H1 (cell line): Measurements from ENCODE around the gene CTIF. TPM values are rescaled to one million over a fixed set of nuclear protein-coding genes. Genes with fewer than 3 reads are reported as not detected.

ENCODE experiments used
- CTCF ChIA-PET: fragments of 300-600 bp; sonication (Branson Sonifier 250); formaldehyde crosslinking; loops from one replicate; lab custom pipeline; 2021; ENCODE audit not compliant: partially characterized antibody; lab: Charles Lee
- POLR2A ChIA-PET: fragments of 300-600 bp; sonication (Branson Sonifier 250); formaldehyde crosslinking; loops from one replicate; lab custom pipeline; 2021; ENCODE audit warnings: inconsistent platforms; ENCODE audit not compliant: partially characterized antibody; lab: Charles Lee
- DNase-seq, 2 experiments: peaks; one replicate each; pipeline versions ENCODE4 v3.0.0 to v3.0.0-alpha.2; 2010 to 2022; ENCODE audit warnings: low spot score in 2 of 2, low read depth in 1 of 2, mixed read lengths in 1 of 2
- FAIRE-seq: peaks from 2 replicates; lab custom pipeline; 2011; peaks lifted over from hg19 to GRCh38; lab: Jason Lieb, UNC
- H2AFZ ChIP-seq: 2 replicates; pipeline ENCODE4 v1.8.1; 2012; ENCODE audit warnings: low read length, inconsistent platforms
- H2AK5ac ChIP-seq: 2 replicates; pipeline ENCODE4 v1.6.1; 2013; ENCODE audit warnings: low read depth, low read length
- H2BK120ac ChIP-seq: replicated peaks from 2 replicates; pipeline ENCODE3; 2013; ENCODE audit warnings: low read depth, low read length, inconsistent platforms
- H2BK12ac ChIP-seq: 2 replicates; pipeline ENCODE4 v1.6.1; 2013; ENCODE audit warnings: low read depth, low read length
- H2BK15ac ChIP-seq: 2 replicates; pipeline ENCODE4 v1.6.1; 2013; ENCODE audit warnings: low read length
- H2BK20ac ChIP-seq: 2 replicates; pipeline ENCODE4 v1.6.1; 2013; ENCODE audit warnings: low read length
- H2BK5ac ChIP-seq: 2 replicates; pipeline ENCODE4 v1.6.1; 2013; ENCODE audit warnings: low read depth, low read length
- H3K14ac ChIP-seq: 2 replicates; pipeline ENCODE4 v1.6.1; 2013; ENCODE audit warnings: inconsistent platforms; ENCODE audit not compliant: insufficient read length
- H3K18ac ChIP-seq: 2 replicates; pipeline ENCODE4 v1.6.1; 2013; ENCODE audit warnings: low read length; ENCODE audit errors: extremely low read depth
- H3K23ac ChIP-seq: 2 replicates; pipeline ENCODE4 v1.6.1; 2013; ENCODE audit warnings: inconsistent platforms; ENCODE audit not compliant: insufficient read length
- H3K23me2 ChIP-seq: 2 replicates; pipeline ENCODE4 v1.6.1; 2013; ENCODE audit warnings: low read depth, low read length
- H3K27ac ChIP-seq: 2 replicates; pipeline ENCODE4 v1.6.1; 2011; ENCODE audit warnings: low read depth, low read length, inconsistent platforms
- H3K27me3 ChIP-seq, 4 experiments: replicated peaks in 1 of 4; 1 replicate in 1 of 4; 2 replicates in 3 of 4; pipeline versions ENCODE4 v1.6.1 to v1.8.1; 2011 to 2013; ENCODE audit warnings: low read length in 3 of 4, mild to moderate bottlenecking in 3 of 4, inconsistent platforms in 2 of 4, mixed read lengths in 2 of 4, moderate library complexity in 1 of 4; ENCODE audit not compliant: control insufficient read depth in 3 of 4, insufficient read depth in 3 of 4; ENCODE audit errors: extremely low read depth in 1 of 4
- H3K36me3 ChIP-seq, 4 experiments: 2 replicates each; pipeline versions ENCODE4 v1.6.1 to v1.8.1; 2011 to 2013; ENCODE audit warnings: mild to moderate bottlenecking in 4 of 4, low read length in 3 of 4, moderate library complexity in 2 of 4, control low read depth in 1 of 4, inconsistent platforms in 1 of 4; ENCODE audit not compliant: insufficient read depth in 4 of 4, control insufficient read depth in 2 of 4
- H3K4ac ChIP-seq: replicated peaks from 2 replicates; pipeline ENCODE3; 2013; ENCODE audit warnings: low read length, low read depth, mixed read lengths, inconsistent platforms; ENCODE audit not compliant: insufficient read length
- H3K4me1 ChIP-seq, 4 experiments: replicated peaks in 1 of 4; 1 replicate in 1 of 4; 2 replicates in 3 of 4; pipeline versions ENCODE4 v1.6.1 to v1.8.1; 2011 to 2013; ENCODE audit warnings: low read length in 3 of 4, inconsistent platforms in 2 of 4, mixed read lengths in 1 of 4; ENCODE audit not compliant: insufficient read depth in 4 of 4, control insufficient read depth in 3 of 4
- H3K4me2 ChIP-seq, 2 experiments: 2 replicates each; pipeline versions ENCODE4 v1.6.1 to v1.8.1; 2011 to 2013; ENCODE audit warnings: low read depth in 2 of 2, low read length in 2 of 2, control low read depth in 1 of 2, inconsistent platforms in 1 of 2, mild to moderate bottlenecking in 1 of 2; ENCODE audit not compliant: insufficient read depth in 1 of 2
- H3K4me3 ChIP-seq, 4 experiments: fragments of 200-600, 300-600 bp in 1 of 4; sonication (generic), shearing (Covaris generic), sonication (Bioruptor Twin) in 1 of 4; 2 replicates each; pipeline versions ENCODE4 v1.5.1 to v1.8.1; 2011 to 2016; ENCODE audit warnings: low read length in 4 of 4, low read depth in 3 of 4, control low read depth in 2 of 4, inconsistent platforms in 2 of 4, mild to moderate bottlenecking in 2 of 4, mixed read lengths in 1 of 4, moderate library complexity in 1 of 4; ENCODE audit not compliant: insufficient read depth in 2 of 4; ENCODE audit errors: extremely low read depth in 1 of 4
- H3K56ac ChIP-seq: replicated peaks from 2 replicates; pipeline ENCODE3; 2013; ENCODE audit warnings: low read depth, mild to moderate bottlenecking, mixed read lengths, low read length, inconsistent platforms; ENCODE audit not compliant: insufficient read length
- H3K79me1 ChIP-seq: 2 replicates; pipeline ENCODE4 v1.6.1; 2013; ENCODE audit warnings: low read depth, low read length, control low read depth
- H3K79me2 ChIP-seq, 2 experiments: 2 replicates each; pipeline versions ENCODE4 v1.6.1 to v1.8.1; 2012 to 2013; ENCODE audit warnings: low read length in 2 of 2, mild to moderate bottlenecking in 2 of 2, inconsistent platforms in 1 of 2; ENCODE audit not compliant: insufficient read depth in 2 of 2, control insufficient read depth in 1 of 2
- H3K9ac ChIP-seq, 4 experiments: replicated peaks in 1 of 4; 1 replicate in 1 of 4; 2 replicates in 3 of 4; pipeline versions ENCODE4 v1.6.1 to v1.8.1; 2011 to 2013; ENCODE audit warnings: low read depth in 3 of 4, low read length in 3 of 4, control low read depth in 2 of 4, mild to moderate bottlenecking in 2 of 4, moderate library complexity in 2 of 4, inconsistent platforms in 1 of 4; ENCODE audit errors: extremely low read depth in 1 of 4
- H3K9me3 ChIP-seq, 2 experiments: 2 replicates each; pipeline versions ENCODE4 v1.6.1 to v1.8.1; 2012 to 2013; ENCODE audit warnings: mild to moderate bottlenecking in 2 of 2, moderate library complexity in 2 of 2, control low read depth in 1 of 2, inconsistent platforms in 1 of 2, low read depth in 1 of 2, low read length in 1 of 2, mixed read lengths in 1 of 2; ENCODE audit not compliant: insufficient read depth in 2 of 2
- H4K20me1 ChIP-seq, 2 experiments: replicated peaks in 1 of 2; 2 replicates each; pipeline versions ENCODE3 to v1.8.1; 2011 to 2013; ENCODE audit warnings: inconsistent platforms in 2 of 2, low read length in 2 of 2, mild to moderate bottlenecking in 1 of 2; ENCODE audit not compliant: insufficient read depth in 2 of 2, control insufficient read depth in 1 of 2
- H4K5ac ChIP-seq: 2 replicates; pipeline ENCODE4 v1.6.1; 2013; ENCODE audit warnings: low read length, low read depth, mixed read lengths, inconsistent platforms; ENCODE audit not compliant: insufficient read length
- H4K8ac ChIP-seq: 2 replicates; pipeline ENCODE4 v1.8.0; 2013; ENCODE audit warnings: mild to moderate bottlenecking, moderate library complexity, low read length, inconsistent platforms; ENCODE audit not compliant: insufficient read depth; ENCODE audit errors: extremely low read depth
- H4K91ac ChIP-seq: replicated peaks from 2 replicates; pipeline ENCODE3; 2013; ENCODE audit warnings: low read length, mixed read lengths, inconsistent platforms; ENCODE audit not compliant: insufficient read length
- ASH2L ChIP-seq: fragments of 200-600, 300-600 bp; sonication (generic); IDR thresholded peaks from one replicate; pipeline ENCODE4 v1.7.1; 2017; ENCODE audit warnings: low read length
- CTBP2 ChIP-seq: IDR thresholded peaks from 2 replicates; pipeline ENCODE4 v1.7.0; 2011; ENCODE audit warnings: borderline replicate concordance, mild to moderate bottlenecking, moderate library complexity, mixed read lengths, low read length; ENCODE audit not compliant: insufficient read depth, insufficient read length
- EZH2 ChIP-seq: fragments of 200-600 bp; sonication (generic); IDR thresholded peaks from 2 replicates; pipeline ENCODE4 v1.7.1; 2012; ENCODE audit warnings: low read depth, mild to moderate bottlenecking, moderate library complexity, low read length, inconsistent platforms; ENCODE audit not compliant: severe bottlenecking
- KDM1A ChIP-seq: fragments of 200-600, 300-600 bp; sonication (generic); IDR thresholded peaks from 2 replicates; pipeline ENCODE4 v1.7.1; 2016; ENCODE audit warnings: mild to moderate bottlenecking, low read length, borderline replicate concordance
- SP4 ChIP-seq: IDR thresholded peaks from 2 replicates; pipeline ENCODE4 v1.6.1; 2012; ENCODE audit warnings: low read length, inconsistent platforms
- SUZ12 ChIP-seq: fragments of 200-600 bp; sonication (generic); IDR thresholded peaks from 2 replicates; pipeline ENCODE4 v1.6.1; 2012; ENCODE audit warnings: mild to moderate bottlenecking, inconsistent platforms, low read length, moderate library complexity, mixed read lengths
- TEAD4 ChIP-seq: IDR thresholded peaks from 2 replicates; pipeline ENCODE4 v1.6.1; 2012; ENCODE audit warnings: low read depth, low read length, inconsistent platforms, mixed read lengths
- WGBS, 2 experiments: shearing (Covaris generic) in 1 of 2; methylation state at CpG; one replicate each; pipeline versions ENCODE4 v1.1.6 to v1.1.7; 2013 to 2015; ENCODE audit warnings: low lambda C conversion rate in 2 of 2, mixed read lengths in 2 of 2, inconsistent platforms in 1 of 2, low coverage in 1 of 2, missing lambda C conversion rate in 1 of 2; ENCODE audit not compliant: insufficient replicate concordance in 2 of 2, insufficient coverage in 1 of 2, insufficient read length in 1 of 2; ENCODE audit errors: extremely low coverage in 1 of 2, missing lambda C conversion rate in 1 of 2; 5-methylcytosine and 5-hydroxymethylcytosine counted together
- polyA plus RNA-seq, 7 experiments: library from polyadenylated mRNA; depleted of rRNA in 3 of 7; stranded (reverse) in 5 of 7; unstranded in 2 of 7; fragments of >200 nt in 5 of 7; fragments of 200-250 nt in 2 of 7; gene quantifications; 1 replicate in 5 of 7; 2 replicates in 1 of 7; 4 replicates in 1 of 7; pipeline versions ENCODE4 v1.2.1 to v1.2.3, GENCODE V29; 2011 to 2013; ENCODE audit warnings: missing spikeins in 2 of 7, mixed read lengths in 2 of 7
- total RNA-seq: library from RNA; stranded (reverse); fragmentation: NEBNext Ultra II Directional; extraction: Animal tissue kit (Norgen Biotek cat#: 25700); gene quantifications from 2 replicates; pipeline ENCODE4 v1.2.1, GENCODE V29; 2021

Gene CTIF
- total and polyA plus RNA-seq, 2 of the 8 experiments (the other 6 are each of a cell fraction or from before 2014, with no cell fraction given): 9.0 to 17.8 TPM

GRCh38 chr18:48750485-48751175 lies 211.8 kb downstream of the CTIF start:
- Histone ChIP-seq H3K23me2 (no peaks in the 10 kb centered on the region), H2BK15ac (no peak overlapping the region), H3K9me3 (no peaks in the 10 kb centered on the region), H3K36me3 (no peaks in the 10 kb centered on the region), H3K56ac (no peak overlapping the region), H3K4ac (no peak overlapping the region), H3K18ac (no peak overlapping the region), H3K79me1 (no peaks in the 10 kb centered on the region), H3K9ac (no peak overlapping the region), H4K91ac (no peak overlapping the region), H2AFZ (no peak overlapping the region), H2AK5ac (no peak overlapping the region), H3K79me2 (no peaks in the 10 kb centered on the region), H4K20me1 (no peaks in the 10 kb centered on the region), H3K27me3 (no peaks in the 10 kb centered on the region), H3K4me3 (no peak overlapping the region), H4K5ac (no peak overlapping the region), H3K23ac (no peak overlapping the region), H3K4me1 (no peaks in the 10 kb centered on the region), H4K8ac (peak overlapping the region; percentile 43; the same call in 1 of the 2 replicates), H2BK20ac (no peak overlapping the region), H2BK5ac (no peak overlapping the region), H3K14ac (no peak overlapping the region), H3K27ac (no peak overlapping the region), H2BK120ac (no peak overlapping the region), H2BK12ac (no peak overlapping the region), H3K4me2 (no peak overlapping the region)
- FAIRE-seq (no peak), DNase-seq (no peak)
- POLR2A ChIA-PET: no interaction called here
- TF ChIP-seq CTBP2 (no peak), ASH2L (no peak), SP4 (no peak), TEAD4 (no peak), SUZ12 (no peak), KDM1A (no peak), EZH2 (no peak)
- WGBS, 2 experiments: 91% methylated on average over 10 of the region's 11 CpGs; no CpG with 5 or more reads in 1 of the 2 experiments
- CTCF ChIA-PET: interaction anchor here (0.9 to 3.0 kb wide), 11 partner anchors 11 to 290 kb away, joined by 3 to 7 read pairs (median 4); no protein-coding TSS in a partner anchor
